GM10847 (cell line): ENCODE data around the gene SCGB1A1.

Source experiments
- POLR2A ChIP-seq: IDR thresholded peaks from 2 replicates; pipeline ENCODE4 v1.6.1; 2011; ENCODE audit not compliant: insufficient read length; ENCODE audit errors: extremely low read depth

SCGB1A1 gene, protein sequence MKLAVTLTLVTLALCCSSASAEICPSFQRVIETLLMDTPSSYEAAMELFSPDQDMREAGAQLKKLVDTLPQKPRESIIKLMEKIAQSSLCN

DNA sequence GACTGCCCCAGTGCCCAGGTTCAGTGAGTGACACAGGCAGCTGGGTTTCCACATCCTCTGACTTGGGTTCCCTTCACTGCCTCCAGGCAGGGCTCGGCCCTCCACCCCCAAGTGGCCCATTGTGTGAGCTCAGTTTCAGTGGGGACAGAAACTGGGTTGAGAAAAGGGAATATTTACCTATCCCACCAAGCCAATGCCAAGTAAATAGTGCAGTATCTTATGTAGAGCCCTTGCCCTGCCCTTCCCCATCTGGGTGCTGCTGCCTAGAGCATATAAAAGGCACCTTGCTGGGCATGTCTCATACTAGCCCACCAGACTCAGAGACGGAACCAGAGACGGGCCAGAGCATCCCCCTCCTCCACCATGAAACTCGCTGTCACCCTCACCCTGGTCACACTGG lies at the start of gene SCGB1A1:
TSS of gene SCGB1A1 (plus strand) at position 301 of the 400 bp plus-strand sequence. CDS start at position 364, 63 bp downstream.
- no peak for TF ChIP-seq POLR2A

GRCh38 chr11:62370743-62371440 lies 47.9 kb upstream of the SCGB1A1 start:
- TF ChIP-seq POLR2A, result no peak

DNA sequence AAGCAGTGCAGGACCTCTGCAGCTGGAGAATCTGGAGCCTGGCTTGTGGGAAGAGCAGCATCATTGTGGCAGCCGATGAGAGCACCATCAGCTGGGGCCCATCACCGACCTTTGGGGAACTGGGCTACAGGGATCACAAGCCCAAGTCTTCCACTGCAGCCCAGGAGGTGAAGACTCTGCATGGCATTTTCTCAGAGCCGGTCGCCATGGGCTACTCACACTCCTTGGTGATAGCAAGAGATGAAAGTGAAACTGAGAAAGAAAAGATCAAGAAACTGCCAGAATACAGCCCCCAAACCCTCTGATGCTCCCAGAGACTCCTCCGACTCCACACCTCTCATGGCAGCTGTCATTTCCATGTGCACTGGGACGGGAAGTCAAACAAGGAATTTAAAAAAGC lies 46.0 kb upstream of the SCGB1A1 start:
- TF ChIP-seq POLR2A, result no peak

DNA sequence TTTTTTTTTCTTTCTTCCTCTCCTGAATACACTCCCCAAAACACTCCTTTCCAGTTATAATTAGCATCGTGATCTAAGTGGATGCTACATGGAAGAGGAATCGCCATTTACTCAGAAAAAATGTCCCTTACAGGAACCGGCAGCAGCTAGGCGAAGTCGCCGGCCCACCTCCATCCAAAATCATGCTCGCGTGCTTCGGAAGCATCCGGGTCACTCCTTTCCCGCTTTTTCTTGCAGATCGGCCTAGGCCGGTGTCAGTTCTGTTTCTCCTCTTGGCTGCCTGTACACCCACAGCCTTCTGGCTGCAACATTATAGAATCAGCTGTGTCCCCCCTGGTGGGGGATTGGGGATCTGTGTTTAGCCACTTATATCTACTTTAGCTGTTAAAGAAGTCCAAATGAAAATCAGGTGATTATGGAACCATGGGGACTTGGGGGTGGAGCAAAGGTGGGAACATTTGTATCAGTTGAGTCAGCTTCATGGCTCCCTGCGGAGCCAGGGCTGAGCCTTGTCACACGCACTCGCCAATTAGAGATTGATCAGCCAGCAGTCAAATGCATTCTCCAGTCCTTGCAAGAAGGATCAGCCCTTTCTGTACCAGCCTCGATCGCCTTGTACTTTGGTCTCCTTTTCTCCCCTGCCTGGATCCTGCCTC lies 45.2 kb upstream of the SCGB1A1 start:
- TF ChIP-seq POLR2A, result no peak

DNA sequence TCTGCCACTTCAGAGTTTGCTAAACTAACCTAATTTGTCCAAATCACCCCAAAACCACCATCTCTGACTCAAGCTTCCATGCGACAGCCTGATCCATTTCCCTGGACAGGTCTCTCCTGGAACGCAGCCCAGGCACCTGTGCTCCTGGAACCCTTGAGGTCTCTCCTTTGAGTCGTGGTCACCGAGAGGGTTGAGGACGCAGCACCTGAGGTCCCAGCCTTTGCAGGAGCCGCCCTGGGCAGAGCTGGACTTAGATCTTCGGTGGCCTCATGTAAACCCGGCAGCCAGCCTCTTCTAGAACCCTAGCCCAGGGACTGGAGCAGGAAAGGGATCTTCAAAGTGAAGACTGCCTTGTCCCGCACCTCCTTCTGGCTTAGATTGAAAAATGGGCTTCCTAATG lies 44.0 kb upstream of the SCGB1A1 start:
- TF ChIP-seq POLR2A, result no peak

DNA sequence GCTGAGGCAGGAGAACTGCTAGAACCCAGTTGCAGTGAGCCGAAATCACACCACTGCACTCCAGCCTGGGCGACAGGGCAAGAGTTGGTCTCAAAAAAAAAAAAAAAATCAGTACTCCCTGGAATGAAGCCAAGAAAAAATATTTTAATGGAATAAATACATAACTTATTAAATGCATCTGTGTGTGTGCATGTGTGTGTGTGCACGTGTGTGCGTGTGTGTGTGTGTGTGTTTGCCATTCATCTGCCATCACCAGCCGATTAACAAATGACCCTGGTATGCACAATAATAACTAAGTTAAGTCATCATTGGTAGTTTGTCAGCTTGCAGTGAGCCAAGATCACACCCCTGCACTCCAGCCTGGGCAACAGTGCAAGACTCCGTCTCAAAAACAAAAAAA lies 35.0 kb upstream of the SCGB1A1 start:
- no peak for TF ChIP-seq POLR2A

GRCh38 chr11:62387381-62387780 lies 31.5 kb upstream of the SCGB1A1 start:
- TF ChIP-seq POLR2A, result no peak

- TF ChIP-seq POLR2A, result no peak
Observed at GRCh38 chr11:62388999-62389398, 29.8 kb upstream of the SCGB1A1 start.

DNA sequence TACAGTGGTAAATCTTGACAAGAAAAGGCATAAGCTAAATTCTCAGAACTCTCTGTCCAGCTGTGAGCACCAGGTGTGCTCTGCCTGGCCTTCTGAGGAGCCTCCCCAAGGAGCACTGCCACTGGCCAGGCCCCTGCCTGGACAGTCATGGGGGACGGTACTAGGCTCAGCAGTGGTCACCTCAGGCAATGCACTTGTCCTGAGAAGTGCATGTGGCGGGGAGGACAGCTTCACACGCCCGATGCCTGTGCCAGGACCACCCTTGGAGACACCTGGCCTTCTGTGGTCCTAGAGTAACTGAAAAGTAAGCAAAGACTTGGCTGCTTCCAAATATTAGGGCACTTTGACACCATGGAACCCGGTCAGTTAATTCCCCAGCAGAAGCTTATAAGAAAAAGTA lies 28.6 kb upstream of the SCGB1A1 start:
- TF ChIP-seq POLR2A, result no peak

- no peak for TF ChIP-seq POLR2A
Observed at GRCh38 chr11:62390722-62391121, 28.1 kb upstream of the SCGB1A1 start.

- no peak for TF ChIP-seq POLR2A
Observed at GRCh38 chr11:62391642-62392425, 27.0 kb upstream of the SCGB1A1 start.

DNA sequence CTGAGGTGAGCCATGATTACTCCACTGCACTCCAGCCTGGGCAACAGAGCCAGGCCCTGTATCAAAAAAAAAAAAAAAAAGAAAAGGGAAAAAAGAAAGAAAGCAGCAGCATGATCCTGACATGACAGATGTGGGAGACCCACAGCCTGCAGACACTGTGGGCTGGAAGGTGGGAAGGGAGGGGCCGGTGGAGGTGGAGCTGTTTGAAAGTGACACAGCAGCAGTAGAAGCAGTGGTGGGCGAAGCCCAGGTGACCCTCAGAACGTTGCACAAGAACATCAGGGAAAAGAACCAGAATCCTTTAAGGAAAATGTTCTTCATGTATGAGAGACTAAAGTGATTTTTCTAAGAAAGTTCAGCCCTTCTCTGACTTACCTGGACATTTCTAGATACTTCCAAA lies 26.3 kb upstream of the SCGB1A1 start:
- TF ChIP-seq POLR2A, result no peak

- TF ChIP-seq POLR2A, result no peak
Observed at GRCh38 chr11:62393061-62393611, 25.7 kb upstream of the SCGB1A1 start.

DNA sequence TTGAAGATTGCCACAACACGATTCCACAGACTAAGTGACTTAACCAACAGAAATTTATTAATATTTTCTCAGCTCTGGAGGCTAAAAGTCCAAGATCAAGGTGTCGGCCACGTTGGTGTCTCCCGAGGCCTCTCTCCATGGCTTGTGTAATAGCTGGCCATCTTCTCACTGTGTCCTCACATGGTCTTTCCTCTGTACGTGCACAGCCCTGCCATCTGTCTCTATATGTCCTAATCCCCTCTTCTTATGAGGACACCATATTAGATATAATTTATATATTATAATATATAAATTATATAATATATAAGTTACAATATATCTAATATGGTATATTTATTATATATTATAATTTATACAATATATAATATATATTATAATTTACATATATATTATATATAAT lies 25.1 kb upstream of the SCGB1A1 start:
- no peak for TF ChIP-seq POLR2A

- TF ChIP-seq POLR2A, result no peak
Observed at GRCh38 chr11:62394825-62395538, 23.9 kb upstream of the SCGB1A1 start.
